Measurements from ENCODE around the gene MEGF8.

Gene MEGF8

DNA sequence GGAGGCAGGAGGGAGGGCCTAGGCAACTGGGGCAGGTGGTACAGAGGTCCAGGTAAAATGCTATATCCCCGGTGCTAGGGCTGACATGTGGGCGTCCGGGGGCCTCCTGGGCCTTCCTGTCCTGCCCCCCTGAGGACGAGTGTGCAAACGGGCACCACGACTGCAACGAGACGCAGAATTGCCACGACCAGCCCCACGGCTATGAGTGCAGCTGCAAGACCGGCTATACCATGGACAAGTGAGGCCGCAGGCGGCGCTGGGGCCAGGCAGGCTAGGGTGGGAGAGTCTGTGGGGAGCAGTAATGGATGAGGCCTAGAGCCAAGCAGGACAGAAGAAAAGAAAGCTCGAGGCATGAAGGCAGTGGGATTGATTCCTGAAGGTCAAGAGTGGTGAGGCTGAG, 43.3 kb downstream of the MEGF8 start:
- H3K36me3 ChIP-seq (ENCODE audit: control insufficient read depth, insufficient read depth, low read length), result no peaks in the 10 kb centered on the region; the same call in 1 of the 2 replicates
- no peak overlapping the region for H3K4me3 ChIP-seq (replicated peaks; ENCODE audit: low read depth, low read length)
- TF ChIP-seq, protein P1, sequence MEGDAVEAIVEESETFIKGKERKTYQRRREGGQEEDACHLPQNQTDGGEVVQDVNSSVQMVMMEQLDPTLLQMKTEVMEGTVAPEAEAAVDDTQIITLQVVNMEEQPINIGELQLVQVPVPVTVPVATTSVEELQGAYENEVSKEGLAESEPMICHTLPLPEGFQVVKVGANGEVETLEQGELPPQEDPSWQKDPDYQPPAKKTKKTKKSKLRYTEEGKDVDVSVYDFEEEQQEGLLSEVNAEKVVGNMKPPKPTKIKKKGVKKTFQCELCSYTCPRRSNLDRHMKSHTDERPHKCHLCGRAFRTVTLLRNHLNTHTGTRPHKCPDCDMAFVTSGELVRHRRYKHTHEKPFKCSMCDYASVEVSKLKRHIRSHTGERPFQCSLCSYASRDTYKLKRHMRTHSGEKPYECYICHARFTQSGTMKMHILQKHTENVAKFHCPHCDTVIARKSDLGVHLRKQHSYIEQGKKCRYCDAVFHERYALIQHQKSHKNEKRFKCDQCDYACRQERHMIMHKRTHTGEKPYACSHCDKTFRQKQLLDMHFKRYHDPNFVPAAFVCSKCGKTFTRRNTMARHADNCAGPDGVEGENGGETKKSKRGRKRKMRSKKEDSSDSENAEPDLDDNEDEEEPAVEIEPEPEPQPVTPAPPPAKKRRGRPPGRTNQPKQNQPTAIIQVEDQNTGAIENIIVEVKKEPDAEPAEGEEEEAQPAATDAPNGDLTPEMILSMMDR (IDR thresholded peaks at IDR 0.05; ENCODE audit: insufficient read depth, low read length, poor library complexity, severe bottlenecking), result no peak
- DNase-seq (ENCODE audit: extremely low read depth, insufficient read length), result no peak
- no peaks in the 10 kb centered on the region for H3K27me3 ChIP-seq (replicated peaks; ENCODE audit: control insufficient read depth, insufficient read depth, low read length)

GRCh38 chr19:42369433-42370067, 44.1 kb downstream of the MEGF8 start:
- DNase-seq (ENCODE audit: extremely low read depth, insufficient read length), result no peak
- TF ChIP-seq, protein P1 (IDR thresholded peaks at IDR 0.05; ENCODE audit: insufficient read depth, low read length, poor library complexity, severe bottlenecking), result no peak
- Histone ChIP-seq H3K27me3 (replicated peaks; ENCODE audit: control insufficient read depth, insufficient read depth, low read length) (no peaks in the 10 kb centered on the region), H3K36me3 (ENCODE audit: control insufficient read depth, insufficient read depth, low read length) (no peaks in the 10 kb centered on the region), H3K4me3 (replicated peaks; ENCODE audit: low read depth, low read length) (no peak overlapping the region)

DNA sequence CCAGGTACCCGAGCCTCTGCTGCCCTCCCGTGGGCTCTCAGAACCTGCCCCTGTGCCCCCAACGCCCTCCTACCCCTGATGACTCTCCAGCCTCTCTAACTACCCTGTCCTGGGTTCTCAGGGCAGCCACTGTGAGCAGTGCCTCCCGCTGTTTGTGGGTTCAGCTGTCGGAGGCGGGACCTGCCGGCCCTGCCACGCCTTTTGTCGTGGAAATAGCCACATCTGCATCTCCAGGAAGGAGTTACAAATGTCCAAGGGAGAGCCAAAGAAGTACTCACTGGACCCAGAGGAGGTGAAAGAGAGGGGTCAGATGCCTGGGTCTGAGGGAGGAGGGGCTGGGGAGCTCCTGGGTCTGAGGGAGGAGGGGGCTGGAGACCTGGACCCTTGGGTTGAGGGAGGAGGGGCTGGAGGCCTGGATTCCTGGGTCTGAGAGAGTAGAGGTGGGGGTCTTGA, 44.7 kb downstream of the MEGF8 start:
- Histone ChIP-seq H3K27me3 (replicated peaks; ENCODE audit: control insufficient read depth, insufficient read depth, low read length) (no peaks in the 10 kb centered on the region), H3K36me3 (ENCODE audit: control insufficient read depth, insufficient read depth, low read length) (no peaks in the 10 kb centered on the region), H3K4me3 (replicated peaks; ENCODE audit: low read depth, low read length) (no peak overlapping the region)
- DNase-seq (ENCODE audit: extremely low read depth, insufficient read length), result no peak
- TF ChIP-seq, protein P1 (IDR thresholded peaks at IDR 0.05; ENCODE audit: insufficient read depth, low read length, poor library complexity, severe bottlenecking), result no peak

GRCh38 chr19:42370626-42371175, 45.3 kb downstream of the MEGF8 start:
- TF ChIP-seq, protein P1 (IDR thresholded peaks at IDR 0.05; ENCODE audit: insufficient read depth, low read length, poor library complexity, severe bottlenecking), result no peak
- peak; percentile 66 for DNase-seq (ENCODE audit: extremely low read depth, insufficient read length)
- Histone ChIP-seq H3K36me3 (ENCODE audit: control insufficient read depth, insufficient read depth, low read length) (no peaks in the 10 kb centered on the region), H3K4me3 (replicated peaks; ENCODE audit: low read depth, low read length) (no peak overlapping the region), H3K27me3 (replicated peaks; ENCODE audit: control insufficient read depth, insufficient read depth, low read length) (no peaks in the 10 kb centered on the region)

GRCh38 chr19:42374826-42375376, 49.5 kb downstream of the MEGF8 start:
- no peaks in the 10 kb centered on the region for H3K27me3 ChIP-seq (replicated peaks; ENCODE audit: control insufficient read depth, insufficient read depth, low read length)

More at GRCh38 chr19:42374826-42375376, 49.5 kb downstream of the MEGF8 start:
- Histone ChIP-seq H3K4me3 (replicated peaks; ENCODE audit: low read depth, low read length) (no peak overlapping the region), H3K36me3 (ENCODE audit: control insufficient read depth, insufficient read depth, low read length) (no peaks in the 10 kb centered on the region; the same call in 1 of the 2 replicates)
- no peak for DNase-seq (ENCODE audit: extremely low read depth, insufficient read length)
- TF ChIP-seq, protein P1 (IDR thresholded peaks at IDR 0.05; ENCODE audit: insufficient read depth, low read length, poor library complexity, severe bottlenecking), result no peak

All from GM06990 (cell line).